HL-60 (cell line): ENCODE data around the gene FBXO34.

Experiments
- CTCF ChIP-seq: IDR thresholded peaks from one replicate; pipeline ENCODE4 v1.5.1; 2011; ENCODE audit warnings: low read length, control low read depth, inconsistent platforms; ENCODE audit not compliant: insufficient read depth
- POLR2AphosphoS5 ChIP-seq: IDR thresholded peaks from 2 replicates; pipeline ENCODE4 v1.6.1; 2012; ENCODE audit warnings: low read depth
- REST ChIP-seq: IDR thresholded peaks from 2 replicates; pipeline ENCODE4 v1.6.1; 2012; ENCODE audit warnings: low read depth; ENCODE audit not compliant: insufficient replicate concordance

- TF ChIP-seq CTCF (no peak), REST (no peak), POLR2AphosphoS5 (no peak)
These were observed 22.8 kb upstream of the FBXO34 start for GRCh38 chr14:55248411-55248810.
